Endothelial cell of hepatic sinusoid (primary cell): ENCODE data around the gene PMEL.
"Not testable (repeated sequence)": the region's sequence is repeated elsewhere in the genome, so short reads cannot be mapped to it uniquely, and the experiment has no call there.

Experiments
- in situ Hi-C: cut with HindIII; loops from 2 replicates; pipeline ENCODE4 v1.10.0; 2017; ENCODE audit warnings: low sequenced_read_pairs

PMEL gene

DNA sequence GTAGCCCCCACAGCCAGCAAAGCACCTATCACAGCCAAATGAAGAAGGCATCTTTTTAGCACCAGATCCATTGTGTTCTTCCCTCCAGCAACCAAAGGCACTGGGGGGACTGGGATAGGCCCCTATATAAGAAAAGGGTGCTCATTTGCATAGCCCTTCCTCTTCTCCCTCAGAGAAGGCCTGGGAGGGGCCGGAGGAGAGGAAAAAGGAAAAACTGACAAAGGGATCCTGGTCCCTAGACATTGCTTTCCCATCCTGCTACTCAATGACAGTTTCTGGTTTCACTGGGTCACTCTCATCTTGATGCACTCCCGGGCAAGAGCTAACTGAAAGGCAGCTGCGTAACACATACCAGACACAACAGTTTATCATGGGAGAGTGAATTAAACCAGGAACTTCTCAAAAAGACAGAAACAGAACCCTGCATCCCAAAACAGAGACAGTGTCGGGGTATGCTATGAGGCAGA, at the start of gene PMEL:
TSS of gene PMEL (minus strand) at position 102 of the 467 bp plus-strand sequence. CDS start at position 71, 31 bp downstream.
- in situ Hi-C loops: no loop called here

DNA sequence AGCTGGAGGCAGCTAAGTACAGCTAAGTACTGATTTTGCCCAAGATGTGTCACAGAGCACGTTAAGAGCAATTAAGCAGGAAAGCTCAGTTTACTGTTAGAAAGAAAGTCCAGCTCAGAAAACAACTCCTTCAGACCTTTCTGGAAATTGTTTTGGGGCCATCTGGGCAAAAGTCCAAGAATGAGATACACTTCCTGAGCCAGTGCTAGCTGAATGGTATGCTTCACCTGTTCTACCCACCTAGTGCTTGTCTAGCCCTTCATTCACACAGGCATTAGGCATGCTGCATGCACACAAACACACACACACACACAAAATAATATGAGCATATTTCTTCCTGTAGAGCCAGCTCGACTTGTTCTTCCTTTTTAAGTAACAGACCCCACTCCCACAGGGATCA, 48.4 kb upstream of the PMEL start:
- in situ Hi-C loops: no loop called here

DNA sequence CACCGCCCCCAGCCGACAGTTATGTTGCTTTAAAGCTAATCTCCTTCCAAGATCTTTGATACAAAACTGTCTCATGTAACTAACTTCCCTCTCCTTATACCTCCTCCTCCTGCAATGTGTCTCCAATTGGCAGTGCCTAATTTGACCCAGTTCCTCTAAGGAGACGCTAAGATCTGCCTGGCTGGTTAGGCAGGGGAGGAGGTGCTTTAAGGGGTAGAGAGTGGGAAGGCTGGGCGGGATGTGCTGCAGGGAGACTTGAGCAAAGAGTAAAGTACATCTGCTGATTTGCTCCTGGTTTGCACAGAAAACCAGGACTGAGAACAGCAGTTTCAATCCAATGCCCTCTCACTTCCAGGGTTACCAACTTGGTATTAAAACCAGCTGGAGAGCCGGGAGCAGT, 47.6 kb upstream of the PMEL start:
- in situ Hi-C loops: no loop called here

DNA sequence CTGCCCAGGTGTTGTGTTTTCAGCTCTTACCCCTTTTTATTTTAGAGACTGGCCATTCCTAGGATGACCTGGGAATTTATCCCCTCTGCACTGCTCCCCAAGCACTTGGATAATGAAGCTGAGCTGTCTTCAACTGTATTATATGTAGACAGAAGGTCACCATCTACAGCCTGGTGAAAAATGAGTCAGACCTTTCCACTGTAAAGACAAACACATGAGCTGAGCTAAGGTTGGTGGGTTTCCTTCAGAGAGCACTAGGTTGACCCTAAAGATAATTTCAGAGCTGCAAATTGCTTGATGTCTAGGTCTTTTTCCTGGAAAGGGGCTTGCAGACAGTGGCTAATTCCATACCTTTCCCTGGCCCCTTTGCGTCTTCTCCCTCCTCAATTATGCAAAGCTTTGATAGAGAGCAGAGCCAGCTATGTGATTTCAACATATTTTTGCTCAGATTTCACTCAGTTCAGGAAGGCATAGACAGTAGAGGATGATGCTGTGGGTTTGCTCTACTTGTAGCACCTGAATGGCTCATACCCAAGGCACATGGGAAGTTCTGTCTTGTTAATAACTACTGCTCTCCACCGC, 45.8 kb upstream of the PMEL start:
- in situ Hi-C loops: no loop called here

DNA sequence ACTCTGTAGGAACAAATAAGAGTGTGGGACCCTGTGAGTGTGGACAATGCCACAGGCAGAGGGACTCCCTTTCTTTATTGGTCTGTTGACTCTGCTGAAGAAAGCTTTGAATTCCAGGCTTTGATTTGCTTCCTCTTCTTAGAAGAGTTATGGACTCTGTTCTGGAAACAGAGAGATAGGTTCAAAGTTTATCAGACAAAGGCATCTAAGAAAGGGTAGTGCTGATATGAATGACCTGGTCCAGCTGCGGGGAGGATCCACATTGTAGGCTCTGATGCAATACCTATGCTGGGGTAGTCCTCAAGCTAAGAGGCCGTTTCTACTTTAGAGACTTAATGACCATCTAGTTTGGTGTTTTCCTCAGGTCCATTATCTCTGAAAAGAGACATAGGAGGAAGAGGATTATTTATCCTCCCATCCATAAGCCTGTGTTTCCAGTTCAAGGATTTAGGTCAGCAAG, 44.3 kb upstream of the PMEL start:
- in situ Hi-C loops: no loop called here

DNA sequence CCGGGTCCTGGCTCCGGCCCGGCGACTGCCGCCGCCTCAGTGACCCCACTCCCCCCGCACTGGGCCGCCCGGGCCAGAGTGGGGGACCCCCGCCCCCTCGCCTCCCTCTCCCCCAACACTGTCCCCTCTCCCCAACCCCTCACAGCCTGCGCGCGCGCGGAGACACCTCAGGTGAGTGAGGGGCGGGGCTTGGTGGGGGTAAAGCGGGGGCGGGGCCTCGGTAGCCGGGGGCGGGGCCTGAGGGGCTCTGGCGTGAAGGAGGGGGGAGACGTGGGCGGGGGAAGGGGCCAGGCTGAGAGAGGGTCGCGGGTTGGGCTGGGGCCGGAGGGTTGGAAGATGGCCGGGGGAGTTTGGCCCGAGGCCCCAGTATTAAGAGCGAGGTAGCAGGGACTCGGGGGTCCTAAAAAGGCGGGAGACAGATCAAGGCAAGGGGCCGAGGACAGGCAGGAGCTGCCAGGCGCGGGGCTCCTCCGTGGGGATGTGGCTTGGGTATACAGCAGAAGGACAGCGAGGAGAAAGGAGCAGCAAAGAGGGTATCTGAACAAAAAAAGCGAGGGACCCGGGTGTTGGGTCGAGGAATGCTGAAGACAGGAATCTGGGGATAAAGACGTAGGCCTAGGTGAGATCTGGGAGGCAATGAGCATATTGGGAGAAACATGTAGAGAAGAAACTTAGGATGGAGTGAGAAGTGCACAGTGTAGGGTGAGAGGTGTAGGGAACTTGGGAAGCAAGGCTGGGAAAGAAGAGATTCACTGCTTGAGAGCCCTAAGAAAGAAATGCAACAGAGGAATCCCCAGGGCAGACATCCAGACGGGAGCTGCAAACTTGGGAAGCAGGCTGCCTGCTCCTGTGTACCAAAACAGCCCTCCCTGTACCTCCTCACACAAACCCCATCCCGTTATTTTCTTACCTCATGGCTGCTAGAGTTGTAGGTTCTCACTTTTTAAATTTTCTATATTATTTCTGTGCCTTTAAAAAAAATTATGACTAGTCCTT, 42.0 kb upstream of the PMEL start:
- in situ Hi-C loops: no loop called here

DNA sequence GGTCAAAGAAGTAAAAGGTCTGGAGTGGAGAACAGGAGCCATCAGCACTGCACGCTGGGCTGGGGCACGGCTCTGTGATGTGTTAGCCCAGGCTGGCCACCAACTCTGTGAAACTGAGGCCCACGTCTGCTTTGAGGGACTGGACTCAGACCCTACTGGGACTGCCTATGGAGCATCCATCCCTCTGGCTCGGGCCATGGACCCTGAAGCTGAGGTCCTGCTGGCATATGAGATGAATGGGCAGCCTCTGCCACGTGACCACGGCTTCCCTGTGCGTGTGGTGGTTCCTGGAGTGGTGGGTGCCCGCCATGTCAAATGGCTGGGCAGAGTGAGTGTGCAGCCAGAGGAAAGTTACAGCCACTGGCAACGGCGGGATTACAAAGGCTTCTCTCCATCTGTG, 38.4 kb upstream of the PMEL start:
- in situ Hi-C loops: no loop called here

DNA sequence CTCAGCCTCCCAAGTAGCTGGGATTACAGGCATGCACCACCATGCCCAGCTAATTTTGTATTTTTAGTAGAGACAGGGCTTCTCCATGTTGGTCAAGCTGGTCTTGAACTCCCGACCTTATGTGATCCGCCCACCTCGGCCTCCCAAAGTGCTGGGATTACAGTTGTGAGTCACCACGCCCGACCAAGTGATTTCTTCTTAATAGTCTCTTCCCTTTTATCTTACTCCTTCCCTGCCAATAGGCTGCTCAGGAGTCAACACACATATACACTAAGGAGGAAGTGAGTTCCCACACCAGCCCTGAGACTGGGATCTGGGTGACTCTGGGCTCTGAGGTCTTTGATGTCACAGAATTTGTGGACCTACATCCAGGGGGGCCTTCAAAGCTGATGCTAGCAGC, 37.5 kb upstream of the PMEL start:
- in situ Hi-C loops: not testable (repeated sequence)

DNA sequence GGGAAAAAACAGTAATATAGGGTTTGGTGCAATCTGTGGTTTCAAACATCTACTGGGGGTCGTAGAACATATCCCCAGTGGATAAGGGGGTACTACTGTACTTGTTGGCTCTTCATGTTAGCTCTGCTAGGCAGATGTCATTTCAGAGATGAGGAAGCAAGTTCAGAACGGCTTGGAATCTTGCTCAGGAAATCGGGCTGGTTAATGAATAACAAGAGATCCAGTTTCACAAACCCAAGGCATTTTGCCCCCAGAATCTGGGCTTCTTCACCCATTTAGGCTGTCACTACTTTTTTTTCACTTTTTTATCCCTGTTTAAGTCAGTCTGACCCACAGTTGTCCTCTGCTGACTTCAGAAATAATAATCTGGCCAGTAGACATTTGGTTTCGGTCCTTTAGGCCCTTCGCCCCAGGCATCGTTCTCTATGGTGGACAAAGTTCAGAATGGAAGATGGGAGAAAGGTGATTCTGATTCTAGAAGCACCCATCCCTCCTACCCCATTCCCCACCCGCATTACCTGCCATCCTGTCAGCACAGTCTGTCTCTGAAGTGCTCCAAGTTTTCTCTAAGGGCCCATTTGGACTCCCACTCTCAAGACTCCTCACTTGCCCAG, 35.8 kb upstream of the PMEL start:
- in situ Hi-C loops: no loop called here

DNA sequence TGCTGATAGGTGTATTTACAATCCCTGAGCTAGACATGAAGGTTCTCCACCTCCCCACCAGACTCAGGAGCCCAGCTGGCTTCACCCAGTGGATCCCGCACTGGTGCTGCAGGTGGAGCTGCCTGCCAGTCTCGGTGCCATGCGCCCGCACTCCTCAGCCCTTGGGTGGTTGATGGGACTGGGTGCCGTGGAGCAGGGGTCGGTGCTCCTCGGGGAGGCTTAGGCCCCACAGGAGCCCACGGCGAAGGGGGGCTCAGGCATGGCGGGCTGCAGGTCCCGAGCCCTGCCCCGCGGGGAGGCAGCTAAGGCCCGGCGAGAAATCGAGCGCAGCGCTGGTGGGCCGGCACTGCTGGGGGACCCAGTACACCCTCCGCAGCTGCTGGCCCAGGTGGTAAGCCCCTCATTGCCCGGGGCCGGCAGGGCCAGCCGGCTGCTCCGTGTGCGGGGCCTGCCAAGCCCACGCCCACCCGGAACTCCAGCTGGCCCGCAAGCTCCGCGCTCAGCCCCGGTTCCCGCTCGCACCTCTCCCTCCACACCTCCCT, 34.2 kb upstream of the PMEL start:
- in situ Hi-C loops: not testable (repeated sequence)

DNA sequence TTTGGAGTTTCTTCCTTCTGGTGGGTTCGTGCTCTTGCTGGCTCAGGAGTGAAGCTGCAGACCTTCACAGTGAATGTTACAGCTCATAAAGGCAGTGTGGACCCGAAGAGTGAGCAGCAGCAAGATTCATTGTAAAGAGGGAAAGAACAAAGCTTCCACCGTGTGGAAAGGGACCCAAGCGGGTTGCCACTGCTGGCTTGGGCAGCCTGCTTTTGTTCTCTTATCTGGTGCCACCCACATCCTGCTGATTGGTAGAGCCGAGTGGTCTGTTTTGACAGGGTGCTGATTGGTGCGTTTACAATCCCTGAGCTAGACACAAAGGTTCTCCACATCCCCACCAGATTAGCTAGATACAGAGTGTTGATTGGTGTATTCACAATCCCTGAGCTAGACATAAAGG, 33.7 kb upstream of the PMEL start:
- in situ Hi-C loops: not testable (repeated sequence)

DNA sequence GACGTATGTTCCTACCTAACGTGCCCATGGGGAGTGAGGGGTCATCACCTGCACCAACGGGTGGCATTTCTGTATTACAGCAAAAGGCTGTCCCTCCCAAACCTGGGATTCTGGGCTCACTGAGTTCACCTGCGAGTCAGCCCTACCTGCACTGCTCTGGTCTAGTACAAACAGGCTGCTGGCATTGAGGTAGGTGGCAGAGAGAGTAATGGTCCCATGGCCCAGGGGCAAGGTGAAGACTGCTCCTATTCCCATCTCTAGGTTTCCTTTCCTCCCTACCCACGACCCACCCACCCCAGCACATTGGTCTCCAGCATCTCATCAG, 31.7 kb upstream of the PMEL start:
- in situ Hi-C loops: no loop called here

DNA sequence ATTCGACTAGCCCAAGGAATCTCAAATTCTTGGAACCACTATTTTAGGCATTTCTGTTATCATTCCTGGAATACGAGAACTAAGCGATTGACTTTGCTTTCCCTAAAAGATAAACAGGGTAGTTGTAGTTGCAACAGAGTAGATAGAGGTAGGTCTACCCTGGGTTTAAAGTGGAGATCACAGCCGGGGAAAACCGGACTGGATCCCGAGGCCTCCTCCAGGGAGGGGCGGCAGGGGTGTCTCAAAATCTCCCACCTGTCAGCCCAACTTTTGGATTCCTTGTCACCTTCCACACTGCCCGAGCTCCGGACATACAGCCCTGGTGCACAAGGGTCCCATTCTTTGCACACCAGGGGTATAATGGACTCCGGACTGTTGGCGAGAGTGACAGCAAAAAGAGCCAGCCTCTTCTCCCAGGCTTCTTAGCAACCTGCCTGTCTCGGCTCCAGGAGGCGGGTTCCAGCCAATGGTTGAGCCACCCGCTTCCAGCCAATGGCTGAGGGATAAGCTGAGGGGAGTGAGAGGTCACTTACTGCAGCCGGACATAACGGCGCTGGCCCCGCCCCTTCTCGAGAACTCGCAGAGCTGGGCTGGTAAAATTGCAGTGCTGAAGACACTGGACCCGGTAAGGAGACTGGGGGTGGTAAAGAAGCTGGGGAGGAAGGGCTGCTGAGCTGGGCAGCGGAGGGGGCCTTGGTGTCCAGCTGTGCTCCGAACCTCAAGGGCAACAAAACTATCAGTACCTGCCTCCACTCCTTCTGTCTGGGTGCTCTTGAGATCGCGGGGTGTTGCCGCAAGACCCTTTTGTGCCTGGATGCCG, 31.1 kb upstream of the PMEL start, which contains the start of gene SUOX:
TSS of gene SUOX (plus strand) at position 562 of the 820 bp plus-strand sequence. CDS start 4,946 bp downstream, outside the sequence.
- in situ Hi-C loops: no loop called here

DNA sequence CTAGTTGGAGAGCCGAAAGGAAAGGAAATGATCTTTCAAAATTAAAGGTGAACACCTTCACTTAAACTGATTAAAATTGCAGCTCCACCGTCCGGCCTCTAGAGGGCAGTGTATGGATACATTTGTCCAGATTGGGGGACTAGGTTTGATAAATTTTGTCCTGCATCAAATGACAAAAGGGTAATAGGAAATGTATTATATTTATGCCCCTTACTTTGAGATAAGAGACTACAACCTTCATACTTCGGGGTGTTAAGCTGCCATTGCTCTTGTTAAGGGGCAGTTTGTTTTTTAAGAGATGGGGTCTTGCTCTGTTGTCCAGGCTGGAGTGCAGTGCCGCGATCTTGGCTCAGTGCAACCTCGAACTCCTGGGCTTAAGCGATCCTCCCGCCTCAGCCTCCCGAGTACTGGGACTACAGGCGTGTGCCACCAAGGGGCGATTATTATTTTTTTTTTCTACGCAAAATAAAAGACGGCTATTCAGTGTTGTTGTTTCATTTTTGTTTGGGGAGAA, 30.4 kb upstream of the PMEL start:
- in situ Hi-C loops: no loop called here

DNA sequence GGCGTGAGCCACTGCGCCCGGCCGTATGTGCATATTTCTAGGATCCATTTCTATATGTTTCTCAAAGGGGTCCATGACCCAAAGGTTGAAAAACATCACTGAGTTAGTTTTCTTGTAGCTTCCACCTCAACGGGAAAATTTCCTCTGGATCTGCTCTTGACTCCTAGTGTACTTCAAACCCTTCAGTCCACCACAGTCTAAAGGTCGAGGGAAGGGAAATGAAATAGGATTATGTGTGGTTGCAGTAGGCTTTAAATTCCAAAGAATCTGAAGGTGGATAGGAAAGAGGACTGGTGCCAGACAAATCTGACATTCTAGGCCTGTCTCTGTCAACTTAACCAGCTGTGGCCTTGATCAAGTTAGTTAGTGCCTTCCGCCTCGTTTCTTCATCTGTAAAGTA, 29.5 kb upstream of the PMEL start:
- in situ Hi-C loops: no loop called here

DNA sequence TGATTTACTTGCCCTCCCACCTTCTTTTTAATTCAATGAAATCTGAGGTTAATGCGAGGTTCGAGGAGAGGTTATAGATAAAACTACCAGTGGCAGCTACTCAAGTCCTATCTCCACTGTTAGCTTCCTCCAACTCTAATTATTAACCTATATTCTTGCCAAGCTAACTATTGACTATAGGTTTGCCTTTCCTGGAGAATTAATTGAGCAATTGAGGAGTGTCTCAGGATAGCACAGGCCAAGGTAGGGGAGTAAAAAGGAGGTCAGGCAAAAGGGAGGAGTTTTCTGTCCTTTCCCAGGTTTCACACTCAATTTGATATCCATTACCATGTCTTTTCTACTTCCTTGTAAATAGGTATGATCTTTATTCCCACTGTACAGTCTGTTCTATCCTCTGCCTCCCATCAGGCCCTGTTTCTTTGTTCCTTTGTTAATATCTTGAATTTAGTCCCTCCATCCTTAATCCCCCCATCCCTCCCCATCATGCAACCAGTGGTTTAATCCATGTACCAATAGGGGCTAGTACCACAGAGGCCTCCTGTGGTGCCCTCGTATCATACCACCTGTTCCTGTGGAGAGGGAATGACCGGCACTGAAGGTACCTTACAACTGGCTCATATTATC, 27.5 kb upstream of the PMEL start:
- in situ Hi-C loops: no loop called here

DNA sequence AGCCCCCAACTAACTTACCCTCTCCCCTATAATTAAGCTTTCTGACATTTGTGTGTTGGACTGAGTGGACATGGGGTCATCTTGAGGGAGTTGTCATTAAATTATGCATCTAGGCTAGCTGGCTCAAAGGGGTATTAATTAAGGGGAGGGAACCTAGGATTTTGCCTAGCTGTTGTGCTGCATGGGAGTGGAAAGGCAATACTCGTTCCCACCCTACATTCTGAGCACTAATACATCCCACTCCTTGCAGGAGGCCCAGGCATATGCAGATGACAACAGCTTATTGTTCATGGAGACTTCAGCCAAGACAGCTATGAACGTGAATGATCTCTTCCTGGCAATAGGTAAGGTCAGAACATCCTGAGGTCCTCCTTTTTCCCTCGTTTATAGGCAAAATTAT, 25.3 kb upstream of the PMEL start:
- in situ Hi-C loops: no loop called here

DNA sequence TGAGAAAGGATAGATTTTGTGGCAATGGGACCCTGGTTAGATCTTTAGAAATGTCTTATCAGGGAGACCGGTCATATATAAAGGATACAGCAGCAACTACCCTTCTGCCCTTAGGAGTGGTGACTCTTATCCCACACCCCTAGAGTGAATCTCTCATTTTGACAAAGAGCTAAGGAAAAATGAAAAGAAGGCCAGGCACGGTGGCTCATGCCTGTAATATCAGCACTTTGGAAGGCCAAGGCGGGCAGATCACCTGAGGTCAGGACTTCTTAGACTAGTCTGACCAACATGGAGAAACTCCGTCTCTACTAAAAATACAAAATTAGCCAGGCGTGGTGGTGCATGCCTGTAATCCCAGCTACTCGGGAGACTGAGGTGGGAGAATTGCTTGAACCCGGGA, 20.1 kb upstream of the PMEL start:
- in situ Hi-C loops: not testable (repeated sequence)

DNA sequence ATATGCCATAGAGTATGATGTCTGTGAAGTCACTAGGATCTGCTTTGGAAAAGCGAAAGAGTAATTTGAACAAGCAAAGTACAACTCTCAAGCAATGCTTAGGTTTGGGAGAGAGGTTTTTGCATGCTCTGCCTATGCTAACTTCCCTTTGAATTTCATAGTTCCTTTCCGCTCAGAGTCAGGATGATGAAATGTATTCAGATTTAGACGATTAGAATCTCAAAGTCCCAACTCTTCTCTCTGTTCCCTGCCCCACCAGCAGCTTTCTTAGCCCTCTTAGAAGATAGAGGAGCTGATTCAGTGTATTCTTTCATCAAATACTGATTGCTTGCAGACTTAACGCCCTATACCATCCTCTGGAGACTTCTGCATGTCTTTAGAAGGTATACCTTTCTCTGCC, 19.5 kb upstream of the PMEL start:
- in situ Hi-C loops: no loop called here

DNA sequence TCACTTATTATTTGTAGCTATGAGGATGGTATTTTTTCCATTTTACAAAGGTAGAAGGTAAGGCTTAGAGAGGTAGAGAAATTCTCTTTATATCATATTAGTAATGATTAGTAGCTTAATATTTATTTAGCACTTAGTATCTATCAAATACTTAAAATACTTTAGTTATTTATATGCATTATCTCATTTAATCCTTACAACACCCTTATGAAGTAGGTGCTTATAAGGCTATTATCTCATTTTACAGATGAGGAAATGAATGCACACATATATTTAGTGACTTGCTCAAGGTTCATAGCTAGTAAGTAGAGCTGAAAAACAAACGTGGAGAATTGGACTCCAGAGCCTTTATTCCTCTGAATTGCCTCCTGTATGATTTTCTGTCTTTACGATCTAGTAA, 19.0 kb upstream of the PMEL start:
- in situ Hi-C loops: no loop called here
